Smooth muscle cell (in vitro differentiated cells): ENCODE measurements around the gene ENTPD2. TPM values are rescaled to one million over a fixed set of nuclear protein-coding genes. Genes with fewer than 3 reads are reported as not detected.
A peak's percentile ranks its signal among the peaks of the same experiment; 100 is the strongest.

ENCODE experiments used
- DNase-seq: peaks from one replicate; lab custom pipeline; 2025; ENCODE audit not compliant: unreplicated experiment; lab: John Stamatoyannopoulos, UW
- H2AFZ ChIP-seq: fragments of 200-600 bp; sonication (generic); 2 replicates; pipeline ENCODE4 v1.6.0; 2016; ENCODE audit warnings: antibody characterized with exemption, low read depth, mild to moderate bottlenecking
- H3F3A ChIP-seq: fragments of 200-600 bp; sonication (generic); 2 replicates; pipeline ENCODE4 v1.6.0; 2017; ENCODE audit warnings: antibody characterized with exemption, low read depth
- H3K27ac ChIP-seq: fragments of 200-600 bp; sonication (generic); 2 replicates; pipeline ENCODE4 v1.5.1; 2016; ENCODE audit warnings: low read depth, mild to moderate bottlenecking
- H3K27me3 ChIP-seq: fragments of 200-600 bp; sonication (generic); 2 replicates; pipeline ENCODE4 v1.6.1; 2016; ENCODE audit warnings: low read depth, mild to moderate bottlenecking
- H3K36me3 ChIP-seq: fragments of 200-600 bp; sonication (generic); 2 replicates; pipeline ENCODE4 v1.5.1; 2016; ENCODE audit warnings: low read depth
- H3K4me1 ChIP-seq: fragments of 200-600 bp; sonication (generic); 2 replicates; pipeline ENCODE4 v1.5.1; 2016; ENCODE audit warnings: low read depth
- H3K4me2 ChIP-seq: fragments of 200-600 bp; sonication (generic); 2 replicates; pipeline ENCODE4 v1.6.0; 2016; ENCODE audit warnings: mild to moderate bottlenecking
- H3K4me3 ChIP-seq: fragments of 200-600 bp; sonication (generic); 2 replicates; pipeline ENCODE4 v1.5.1; 2016; ENCODE audit warnings: mild to moderate bottlenecking
- H3K79me2 ChIP-seq: fragments of 200-600 bp; sonication (generic); 2 replicates; pipeline ENCODE4 v1.6.0; 2016; ENCODE audit warnings: low read depth, mild to moderate bottlenecking
- H3K9ac ChIP-seq: fragments of 200-600 bp; sonication (generic); 2 replicates; pipeline ENCODE4 v1.6.0; 2016; ENCODE audit warnings: low read depth
- H3K9me3 ChIP-seq: fragments of 200-600 bp; sonication (generic); replicated peaks from 2 replicates; pipeline ENCODE4 v1.5.1; 2016; ENCODE audit warnings: low read depth
- H4K20me1 ChIP-seq: fragments of 200-600 bp; sonication (generic); 2 replicates; pipeline ENCODE4 v1.6.0; 2016; ENCODE audit warnings: low read depth
- CTCF ChIP-seq: fragments of 200-600 bp; sonication (generic); IDR thresholded peaks from 2 replicates; pipeline ENCODE4 v1.5.1; 2017; ENCODE audit warnings: borderline replicate concordance, mild to moderate bottlenecking, antibody characterized with exemption; ENCODE audit not compliant: insufficient read depth, poor library complexity, severe bottlenecking
- WGBS: methylation state at CpG from one replicate; pipeline ENCODE4 v1.1.7; 2016; ENCODE audit warnings: low lambda C conversion rate; 5-methylcytosine and 5-hydroxymethylcytosine counted together
- polyA plus RNA-seq: library from polyadenylated mRNA; unstranded; fragments of >200 nt; fragmentation: Nextera tagmentation; extraction: Ambion mirVana; gene quantifications from 2 replicates; pipeline ENCODE4 v1.2.1, GENCODE V29; 2016
- total RNA-seq: library from RNA; depleted of rRNA; stranded (reverse); fragments of >200 nt; gene quantifications from 2 replicates; pipeline ENCODE4 v1.2.3, GENCODE V29; 2014

ENTPD2 gene
- total and polyA plus RNA-seq, 2 experiments from 2014 or later: 0.30 TPM; not detected in 1

DNA sequence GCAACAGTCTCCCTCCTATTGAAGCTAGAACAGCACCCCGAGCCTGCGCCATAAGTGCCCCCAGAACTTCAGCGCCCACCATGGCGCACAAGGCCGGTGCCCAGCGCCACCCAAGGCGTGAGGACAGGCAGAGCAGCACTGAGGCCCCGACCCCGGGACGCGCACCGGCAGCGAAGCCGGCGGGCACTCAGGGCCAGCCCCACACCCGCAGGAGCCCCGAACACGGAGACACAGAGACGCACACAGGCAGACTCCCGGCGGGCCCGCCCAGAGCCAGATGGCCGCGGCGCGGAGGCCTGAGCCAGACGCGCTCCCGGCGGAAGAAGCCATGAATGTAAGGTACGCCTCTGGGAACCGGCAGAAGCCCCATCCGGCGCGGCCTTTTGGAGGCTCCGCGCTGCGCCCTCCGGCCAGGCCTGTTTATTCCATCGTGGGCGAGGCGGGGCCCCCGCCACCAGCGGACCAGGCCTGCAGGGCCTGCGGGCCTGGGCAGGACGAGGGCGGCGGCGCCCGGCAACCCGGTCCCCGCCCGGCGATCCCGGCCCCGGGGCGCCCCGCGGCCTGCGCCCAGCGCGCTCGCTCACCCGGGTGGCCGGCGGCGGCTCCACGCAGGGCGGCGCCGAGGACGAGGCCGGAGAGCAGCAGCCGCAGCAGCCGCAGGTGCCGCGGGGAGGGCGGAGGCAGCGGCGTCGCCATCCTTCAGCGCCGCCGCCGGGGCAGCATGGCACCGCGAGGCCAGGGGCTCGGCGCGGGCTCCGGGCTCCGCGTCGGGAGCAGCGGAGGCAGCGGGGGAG lies 8.4 kb downstream of the ENTPD2 start:
- Histone ChIP-seq H3K79me2 (no peaks in the 10 kb centered on the region), H3K9me3 (no peaks in the 10 kb centered on the region), H3K4me3 (peak overlapping the region; percentile 61), H3K4me2 (peak overlapping the region; percentile 94), H3F3A (no peaks in the 10 kb centered on the region), H3K27ac (no peak overlapping the region), H3K36me3 (no peaks in the 10 kb centered on the region), H3K4me1 (peaks cover 12% of the 10 kb centered on the region), H2AFZ (peak overlapping the region; percentile 77), H4K20me1 (peaks cover 12% of the 10 kb centered on the region), H3K9ac (no peak overlapping the region), H3K27me3 (peaks cover 55% of the 10 kb centered on the region)
- WGBS: 6% methylated on average over 81 of the region's 96 CpGs
- DNase-seq: no peak
- no peak for TF ChIP-seq CTCF

- Histone ChIP-seq H3K27me3 (peaks cover 48% of the 10 kb centered on the region), H3K9me3 (no peaks in the 10 kb centered on the region), H3K9ac (no peak overlapping the region), H3K27ac (no peak overlapping the region), H4K20me1 (peaks cover 12% of the 10 kb centered on the region), H3F3A (no peaks in the 10 kb centered on the region), H2AFZ (no peak overlapping the region), H3K4me3 (no peak overlapping the region), H3K4me1 (peaks cover 12% of the 10 kb centered on the region), H3K4me2 (peak overlapping the region; percentile 94), H3K79me2 (no peaks in the 10 kb centered on the region), H3K36me3 (no peaks in the 10 kb centered on the region)
- no peak for TF ChIP-seq CTCF
- 83% methylated on average over 18 of the region's 18 CpGs for WGBS
- no peak for DNase-seq
Observed at GRCh38 chr9:137044502-137045177, 9.2 kb downstream of the ENTPD2 start.

DNA sequence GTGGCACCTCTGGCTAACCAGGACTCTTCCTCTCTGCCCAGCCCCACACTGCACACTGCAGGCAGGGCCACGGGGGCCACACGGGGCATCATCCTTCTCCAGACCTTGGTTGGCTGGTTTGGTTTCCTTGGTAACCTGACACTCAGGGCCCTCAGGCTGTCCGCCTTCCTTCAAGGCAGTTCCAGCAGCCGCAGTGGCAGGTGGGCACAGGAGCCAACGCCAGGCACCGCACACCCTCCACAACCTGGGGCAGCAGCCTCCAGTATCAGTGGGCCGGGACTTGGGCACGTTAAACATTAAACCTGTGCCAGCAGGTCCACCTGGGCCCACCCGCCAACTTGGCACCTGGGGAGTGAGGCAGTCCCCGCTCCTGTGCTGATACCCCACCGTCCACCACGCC lies 9.8 kb downstream of the ENTPD2 start:
- Histone ChIP-seq H3K79me2 (no peaks in the 10 kb centered on the region), H3K36me3 (no peaks in the 10 kb centered on the region), H3K4me1 (peaks cover 12% of the 10 kb centered on the region), H2AFZ (no peak overlapping the region), H3K27me3 (peaks cover 42% of the 10 kb centered on the region), H4K20me1 (peaks cover 12% of the 10 kb centered on the region), H3K4me3 (no peak overlapping the region), H3K9ac (no peak overlapping the region), H3K4me2 (no peak overlapping the region), H3K9me3 (no peaks in the 10 kb centered on the region), H3F3A (no peaks in the 10 kb centered on the region), H3K27ac (no peak overlapping the region)
- no peak for DNase-seq
- TF ChIP-seq CTCF: no peak
- 90% methylated on average over 12 of the region's 12 CpGs for WGBS
